Measurements from ENCODE around the gene LMO1.

DNA sequence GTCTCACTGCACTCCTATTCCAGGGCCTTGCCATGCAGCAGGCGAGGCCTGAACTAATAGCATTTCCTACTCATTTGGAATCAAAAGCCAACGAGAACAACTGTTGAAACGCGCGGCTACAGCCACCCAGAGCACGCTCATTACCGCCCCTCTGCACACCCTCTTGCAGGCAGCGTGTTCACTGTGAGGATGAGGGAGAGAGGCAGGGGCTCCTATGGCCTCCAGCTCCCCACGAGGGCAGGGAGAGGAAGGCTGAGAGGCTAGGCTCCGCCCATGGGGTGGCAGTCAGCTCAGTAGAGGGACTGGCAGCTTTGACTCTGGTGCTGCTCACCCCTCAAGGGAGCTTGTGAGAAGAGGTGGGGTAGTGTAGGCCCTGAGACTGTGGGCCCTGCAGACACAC, 26.2 kb downstream of the LMO1 start:
- TF ChIP-seq POU5F1 (IDR thresholded peaks at IDR 0.05; ENCODE audit: low read depth, low read length) = no peak
- TF ChIP-seq, protein P1, sequence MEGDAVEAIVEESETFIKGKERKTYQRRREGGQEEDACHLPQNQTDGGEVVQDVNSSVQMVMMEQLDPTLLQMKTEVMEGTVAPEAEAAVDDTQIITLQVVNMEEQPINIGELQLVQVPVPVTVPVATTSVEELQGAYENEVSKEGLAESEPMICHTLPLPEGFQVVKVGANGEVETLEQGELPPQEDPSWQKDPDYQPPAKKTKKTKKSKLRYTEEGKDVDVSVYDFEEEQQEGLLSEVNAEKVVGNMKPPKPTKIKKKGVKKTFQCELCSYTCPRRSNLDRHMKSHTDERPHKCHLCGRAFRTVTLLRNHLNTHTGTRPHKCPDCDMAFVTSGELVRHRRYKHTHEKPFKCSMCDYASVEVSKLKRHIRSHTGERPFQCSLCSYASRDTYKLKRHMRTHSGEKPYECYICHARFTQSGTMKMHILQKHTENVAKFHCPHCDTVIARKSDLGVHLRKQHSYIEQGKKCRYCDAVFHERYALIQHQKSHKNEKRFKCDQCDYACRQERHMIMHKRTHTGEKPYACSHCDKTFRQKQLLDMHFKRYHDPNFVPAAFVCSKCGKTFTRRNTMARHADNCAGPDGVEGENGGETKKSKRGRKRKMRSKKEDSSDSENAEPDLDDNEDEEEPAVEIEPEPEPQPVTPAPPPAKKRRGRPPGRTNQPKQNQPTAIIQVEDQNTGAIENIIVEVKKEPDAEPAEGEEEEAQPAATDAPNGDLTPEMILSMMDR (IDR thresholded peaks at IDR 0.05; ENCODE audit: control extremely low read depth in 1 of 3, insufficient read depth in 1 of 3, low read depth in 1 of 3, low read length in 3 of 3) = no peak
